ENCODE results near the gene MPIG6B. TPM values are rescaled to one million over a fixed set of nuclear protein-coding genes. Genes with fewer than 3 reads are reported as not detected.
A peak's percentile ranks its signal among the peaks of the same experiment; 100 is the strongest.

The MPIG6B gene
- polyA plus RNA-seq, 3 donors: 0.09 to 0.75 (median 0.68) TPM

DNA sequence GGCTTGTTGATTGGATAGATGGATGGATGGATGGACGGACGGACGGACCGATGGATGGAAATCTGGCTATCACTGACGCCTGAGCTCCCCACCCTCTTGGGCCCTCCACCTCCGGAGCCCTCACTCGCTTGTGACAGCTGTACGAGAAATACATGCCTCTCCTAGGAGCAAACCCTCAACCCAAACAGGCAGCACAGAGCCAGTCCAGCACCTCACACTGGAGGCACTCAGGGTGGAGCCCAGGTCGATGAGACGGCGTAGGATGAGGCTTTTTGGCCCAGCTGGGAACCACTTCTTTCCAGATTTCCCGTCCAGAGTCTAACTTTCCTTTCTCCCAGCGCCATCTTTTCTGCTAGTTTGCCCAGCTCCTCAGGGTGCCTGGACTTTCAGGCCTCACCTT is 39.6 kb upstream of the MPIG6B start:
- Mint-ChIP-seq H3K9me3 (peaks cover 0 to 4% (median 0%) of the 10 kb centered on the region in 7 donors), H3K4me1 (peaks cover 29% of the 10 kb centered on the region), H3K27me3 (ENCODE audit: low read depth in 3 of 3) (peaks cover 10 to 15% (median 10%) of the 10 kb centered on the region in 3 donors), H3K27ac (peak overlapping the region in 3 of 7 donors; percentile 37 to 70 (median 68)), H3K36me3 (peaks cover 42 to 45% of the 10 kb centered on the region in 2 donors), H3K4me3 (peak overlapping the region in 1 of 2 donors; percentile 70)
- TF ChIP-seq, protein P1, sequence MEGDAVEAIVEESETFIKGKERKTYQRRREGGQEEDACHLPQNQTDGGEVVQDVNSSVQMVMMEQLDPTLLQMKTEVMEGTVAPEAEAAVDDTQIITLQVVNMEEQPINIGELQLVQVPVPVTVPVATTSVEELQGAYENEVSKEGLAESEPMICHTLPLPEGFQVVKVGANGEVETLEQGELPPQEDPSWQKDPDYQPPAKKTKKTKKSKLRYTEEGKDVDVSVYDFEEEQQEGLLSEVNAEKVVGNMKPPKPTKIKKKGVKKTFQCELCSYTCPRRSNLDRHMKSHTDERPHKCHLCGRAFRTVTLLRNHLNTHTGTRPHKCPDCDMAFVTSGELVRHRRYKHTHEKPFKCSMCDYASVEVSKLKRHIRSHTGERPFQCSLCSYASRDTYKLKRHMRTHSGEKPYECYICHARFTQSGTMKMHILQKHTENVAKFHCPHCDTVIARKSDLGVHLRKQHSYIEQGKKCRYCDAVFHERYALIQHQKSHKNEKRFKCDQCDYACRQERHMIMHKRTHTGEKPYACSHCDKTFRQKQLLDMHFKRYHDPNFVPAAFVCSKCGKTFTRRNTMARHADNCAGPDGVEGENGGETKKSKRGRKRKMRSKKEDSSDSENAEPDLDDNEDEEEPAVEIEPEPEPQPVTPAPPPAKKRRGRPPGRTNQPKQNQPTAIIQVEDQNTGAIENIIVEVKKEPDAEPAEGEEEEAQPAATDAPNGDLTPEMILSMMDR (IDR thresholded peaks at IDR 0.05): no peak
- no peak for DNase-seq
- no peak overlapping the region for H2AFZ ChIP-seq (ENCODE audit: insufficient read depth, low read depth, low read length, poor library complexity, severe bottlenecking)
- H3K27me3 ChIP-seq (ENCODE audit: control insufficient read depth in 2 of 2, insufficient read depth in 2 of 2, low read length in 2 of 2): peaks cover 0 to 4% of the 10 kb centered on the region in 2 donors
- H3K9me3 ChIP-seq (replicated peaks in 1 of 2; ENCODE audit: control insufficient read depth in 1 of 2, insufficient read depth in 1 of 2, low read length in 2 of 2): no peaks in the 10 kb centered on the region
- H3K4me3 ChIP-seq (replicated peaks in 1 of 3; ENCODE audit: low read depth in 2 of 3, low read length in 3 of 3): peak overlapping the region in 1 of 3 experiments; percentile 50
- H3K36me3 ChIP-seq (replicated peaks in 1 of 2; ENCODE audit: control insufficient read depth in 1 of 2, insufficient read depth in 2 of 2, low read length in 2 of 2): peaks cover 29 to 46% of the 10 kb centered on the region in 2 donors
- intact Hi-C loops (cut with micrococcal nuclease): loop anchor here (5.0 kb wide), 2 partner anchors 149 to 184 kb away; no protein-coding TSS in a partner anchor
- no peaks in the 10 kb centered on the region for H4K20me1 ChIP-seq (ENCODE audit: insufficient read depth, low read length)
- peaks cover 26 to 28% of the 10 kb centered on the region in 2 donors for H3K4me1 ChIP-seq (ENCODE audit: control insufficient read depth in 1 of 2, insufficient read depth in 2 of 2, low read length in 2 of 2)
- peak overlapping the region; percentile 53 for H3K4me2 ChIP-seq (replicated peaks; ENCODE audit: extremely low read depth, low read length, poor library complexity, severe bottlenecking)
- H3K79me2 ChIP-seq (ENCODE audit: insufficient read depth, low read length): no peaks in the 10 kb centered on the region
- WGBS (ENCODE audit: insufficient coverage): 93% methylated on average over 7 of the region's 13 CpGs
- H3K9ac ChIP-seq (ENCODE audit: insufficient read depth, low read length, poor library complexity, severe bottlenecking): no peak overlapping the region
- H3K27ac ChIP-seq (ENCODE audit: low read depth in 1 of 2, low read length in 2 of 2): no peak overlapping the region

- TF ChIP-seq, protein P1 (IDR thresholded peaks at IDR 0.05): no peak
- peaks cover 0 to 4% of the 10 kb centered on the region in 2 donors for H3K27me3 ChIP-seq (ENCODE audit: control insufficient read depth in 2 of 2, insufficient read depth in 2 of 2, low read length in 2 of 2)
Measured at GRCh38 chr6:31686483-31686882, 36.7 kb upstream of the MPIG6B start.

More at GRCh38 chr6:31686483-31686882, 36.7 kb upstream of the MPIG6B start:
- Mint-ChIP-seq H3K36me3 (peaks cover 71 to 73% of the 10 kb centered on the region in 2 donors), H3K27ac (peak overlapping the region in 3 of 7 donors; percentile 11 to 54 (median 12)), H3K9me3 (peaks cover 0 to 2% (median 0%) of the 10 kb centered on the region in 7 donors), H3K4me1 (peaks cover 29% of the 10 kb centered on the region), H3K4me3 (no peak overlapping the region), H3K27me3 (ENCODE audit: low read depth in 3 of 3) (peaks cover 5 to 13% (median 8%) of the 10 kb centered on the region in 3 donors)
- no peak for DNase-seq
- 94% methylated on average over 3 of the region's 5 CpGs for WGBS (ENCODE audit: insufficient coverage)
- Histone ChIP-seq H2AFZ (ENCODE audit: insufficient read depth, low read depth, low read length, poor library complexity, severe bottlenecking) (no peak overlapping the region), H3K4me3 (replicated peaks in 1 of 3; ENCODE audit: low read depth in 2 of 3, low read length in 3 of 3) (no peak overlapping the region), H3K4me2 (replicated peaks; ENCODE audit: extremely low read depth, low read length, poor library complexity, severe bottlenecking) (no peak overlapping the region), H3K27ac (ENCODE audit: low read depth in 1 of 2, low read length in 2 of 2) (no peak overlapping the region), H3K9me3 (replicated peaks in 1 of 2; ENCODE audit: control insufficient read depth in 1 of 2, insufficient read depth in 1 of 2, low read length in 2 of 2) (no peaks in the 10 kb centered on the region), H3K4me1 (ENCODE audit: control insufficient read depth in 1 of 2, insufficient read depth in 2 of 2, low read length in 2 of 2) (peaks cover 22 to 23% of the 10 kb centered on the region in 2 donors), H3K79me2 (ENCODE audit: insufficient read depth, low read length) (no peaks in the 10 kb centered on the region), H3K36me3 (replicated peaks in 1 of 2; ENCODE audit: control insufficient read depth in 1 of 2, insufficient read depth in 2 of 2, low read length in 2 of 2) (peaks cover 58 to 74% of the 10 kb centered on the region in 2 donors), H4K20me1 (ENCODE audit: insufficient read depth, low read length) (peaks cover 13% of the 10 kb centered on the region), H3K9ac (ENCODE audit: insufficient read depth, low read length, poor library complexity, severe bottlenecking) (no peak overlapping the region)
- intact Hi-C loops (cut with micrococcal nuclease): no loop called here
